HEK293 (cell line): ENCODE measurements around the gene TBC1D22A.

Experiments
- CTCF ChIA-PET: fragments of 350-600 bp; formaldehyde crosslinking; extraction: SDS; loops from one replicate; lab custom pipeline; 2021; ENCODE audit warnings: antibody characterized with exemption; lab: Yijun Ruan, JAX
- POLR2A ChIA-PET: fragments of 300-600 bp; formaldehyde crosslinking; extraction: SDS; loops from one replicate; lab custom pipeline; 2020; ENCODE audit warnings: antibody characterized with exemption, inconsistent platforms; lab: Yijun Ruan, JAX
- H3K27ac ChIP-seq: fragments of 200-500 bp; sonication (Bioruptor generic); 2 replicates; pipeline ENCODE4 v1.5.1; 2014; ENCODE audit warnings: low read depth, low read length, control low read depth, inconsistent platforms; ENCODE audit errors: extremely low read depth
- H3K36me3 ChIP-seq, 2 experiments: fragments of 200-500 bp in 1 of 2; sonication (Bioruptor generic) in 1 of 2; 1 replicate in 1 of 2; 2 replicates in 1 of 2; pipeline ENCODE4 v1.5.1; 2014 to 2017; ENCODE audit warnings: inconsistent platforms in 2 of 2, low read length in 2 of 2; ENCODE audit not compliant: control insufficient read depth in 2 of 2, insufficient read depth in 1 of 2
- H3K4me1 ChIP-seq: fragments of 200-500 bp; sonication (Bioruptor generic); 2 replicates; pipeline ENCODE4 v1.5.1; 2014; ENCODE audit warnings: mild to moderate bottlenecking, low read length, inconsistent platforms; ENCODE audit not compliant: control insufficient read depth, insufficient read depth
- H3K4me3 ChIP-seq: 2 replicates; pipeline ENCODE4 v1.5.1; 2011; ENCODE audit warnings: low read depth, mild to moderate bottlenecking, control low read depth, low read length, moderate library complexity
- H3K9me3 ChIP-seq: fragments of 200-500 bp; sonication (Bioruptor generic); 2 replicates; pipeline ENCODE4 v1.5.1; 2014; ENCODE audit warnings: low read depth, low read length, inconsistent platforms; ENCODE audit not compliant: control insufficient read depth, insufficient read depth
- ATF2 ChIP-seq: fragments of 450-650 bp; formaldehyde crosslinking; IDR thresholded peaks from 2 replicates; pipeline ENCODE4 v1.5.1; 2016; ENCODE audit warnings: missing biosample characterization, missing genetic modification characterization, low read depth
- HOXA7 ChIP-seq: sonication (generic); formaldehyde crosslinking; IDR thresholded peaks from 2 replicates; pipeline ENCODE4 v1.8.1; 2022; ENCODE audit warnings: missing genetic modification reagents, borderline replicate concordance
- ZIC2 ChIP-seq: fragments of 450-650 bp; formaldehyde crosslinking; IDR thresholded peaks from 2 replicates; pipeline ENCODE4 v1.5.1; 2016; ENCODE audit warnings: missing biosample characterization, missing genetic modification characterization
- ZNF114 ChIP-seq: fragments of 450-650 bp; formaldehyde crosslinking; IDR thresholded peaks from 2 replicates; pipeline ENCODE4 v1.5.0; 2017; ENCODE audit warnings: missing biosample characterization, missing genetic modification characterization
- ZNF121 ChIP-seq: fragments of 450-650 bp; formaldehyde crosslinking; IDR thresholded peaks from 2 replicates; pipeline ENCODE4 v1.5.1; 2016; ENCODE audit warnings: missing biosample characterization, missing genetic modification characterization
- ZNF133 ChIP-seq: fragments of 450-650 bp; formaldehyde crosslinking; IDR thresholded peaks from 2 replicates; pipeline ENCODE4 v1.5.1; 2016; ENCODE audit warnings: missing biosample characterization, missing genetic modification characterization
- ZNF37A ChIP-seq: fragments of 450-650 bp; IDR thresholded peaks from 2 replicates; pipeline ENCODE4 v1.5.1; 2018; ENCODE audit warnings: missing biosample characterization, missing genetic modification characterization
- ZNF449 ChIP-seq: fragments of 450-650 bp; formaldehyde crosslinking; IDR thresholded peaks from 2 replicates; pipeline ENCODE4 v1.5.1; 2017; ENCODE audit warnings: missing biosample characterization, mild to moderate bottlenecking, missing genetic modification characterization, moderate library complexity
- TF ChIP-seq, protein P1 (sequence below): fragments of 450-650 bp; formaldehyde crosslinking; IDR thresholded peaks from 2 replicates; pipeline ENCODE4 v1.5.1; 2016; ENCODE audit warnings: missing biosample characterization, missing genetic modification characterization
- TF ChIP-seq, protein P2 (sequence below): fragments of 450-650 bp; formaldehyde crosslinking; IDR thresholded peaks from 2 replicates; pipeline ENCODE4 v1.5.1; 2017; ENCODE audit warnings: missing biosample characterization, missing genetic modification characterization

Gene TBC1D22A

GRCh38 chr22:47107431-47107830 is 345.0 kb downstream of the TBC1D22A start:
- POLR2A ChIA-PET: no interaction called here
- Histone ChIP-seq H3K9me3 (no peaks in the 10 kb centered on the region), H3K27ac (no peak overlapping the region), H3K4me3 (no peak overlapping the region), H3K36me3 (no peaks in the 10 kb centered on the region), H3K4me1 (no peaks in the 10 kb centered on the region)
- no peak for TF ChIP-seq ZNF449
- no peak for TF ChIP-seq ATF2 (tag by site-specific recombination)
- TF ChIP-seq, protein P1, sequence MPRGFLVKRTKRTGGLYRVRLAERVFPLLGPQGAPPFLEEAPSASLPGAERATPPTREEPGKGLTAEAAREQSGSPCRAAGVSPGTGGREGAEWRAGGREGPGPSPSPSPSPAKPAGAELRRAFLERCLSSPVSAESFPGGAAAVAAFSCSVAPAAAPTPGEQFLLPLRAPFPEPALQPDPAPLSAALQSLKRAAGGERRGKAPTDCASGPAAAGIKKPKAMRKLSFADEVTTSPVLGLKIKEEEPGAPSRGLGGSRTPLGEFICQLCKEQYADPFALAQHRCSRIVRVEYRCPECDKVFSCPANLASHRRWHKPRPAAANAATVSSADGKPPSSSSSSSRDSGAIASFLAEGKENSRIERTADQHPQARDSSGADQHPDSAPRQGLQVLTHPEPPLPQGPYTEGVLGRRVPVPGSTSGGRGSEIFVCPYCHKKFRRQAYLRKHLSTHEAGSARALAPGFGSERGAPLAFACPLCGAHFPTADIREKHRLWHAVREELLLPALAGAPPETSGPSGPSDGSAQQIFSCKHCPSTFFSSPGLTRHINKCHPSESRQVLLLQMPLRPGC (tag by site-specific recombination): no peak
- TF ChIP-seq HOXA7 (CRISPR knock-in tag): no peak
- TF ChIP-seq, protein P2, sequence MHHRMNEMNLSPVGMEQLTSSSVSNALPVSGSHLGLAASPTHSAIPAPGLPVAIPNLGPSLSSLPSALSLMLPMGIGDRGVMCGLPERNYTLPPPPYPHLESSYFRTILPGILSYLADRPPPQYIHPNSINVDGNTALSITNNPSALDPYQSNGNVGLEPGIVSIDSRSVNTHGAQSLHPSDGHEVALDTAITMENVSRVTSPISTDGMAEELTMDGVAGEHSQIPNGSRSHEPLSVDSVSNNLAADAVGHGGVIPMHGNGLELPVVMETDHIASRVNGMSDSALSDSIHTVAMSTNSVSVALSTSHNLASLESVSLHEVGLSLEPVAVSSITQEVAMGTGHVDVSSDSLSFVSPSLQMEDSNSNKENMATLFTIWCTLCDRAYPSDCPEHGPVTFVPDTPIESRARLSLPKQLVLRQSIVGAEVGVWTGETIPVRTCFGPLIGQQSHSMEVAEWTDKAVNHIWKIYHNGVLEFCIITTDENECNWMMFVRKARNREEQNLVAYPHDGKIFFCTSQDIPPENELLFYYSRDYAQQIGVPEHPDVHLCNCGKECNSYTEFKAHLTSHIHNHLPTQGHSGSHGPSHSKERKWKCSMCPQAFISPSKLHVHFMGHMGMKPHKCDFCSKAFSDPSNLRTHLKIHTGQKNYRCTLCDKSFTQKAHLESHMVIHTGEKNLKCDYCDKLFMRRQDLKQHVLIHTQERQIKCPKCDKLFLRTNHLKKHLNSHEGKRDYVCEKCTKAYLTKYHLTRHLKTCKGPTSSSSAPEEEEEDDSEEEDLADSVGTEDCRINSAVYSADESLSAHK (tag by site-specific recombination): no peak
- no peak for TF ChIP-seq ZNF114
- CTCF ChIA-PET: no interaction called here

- POLR2A ChIA-PET: no interaction called here
Measured at GRCh38 chr22:47110817-47111443, 348.5 kb downstream of the TBC1D22A start.

GRCh38 chr22:47111626-47112581 is 349.5 kb downstream of the TBC1D22A start:
- POLR2A ChIA-PET: no interaction called here
- no peak overlapping the region for H3K27ac ChIP-seq
- no peaks in the 10 kb centered on the region for H3K4me1 ChIP-seq
- H3K9me3 ChIP-seq: no peaks in the 10 kb centered on the region
- no peaks in the 10 kb centered on the region for H3K36me3 ChIP-seq
- H3K4me3 ChIP-seq: no peak overlapping the region
- CTCF ChIA-PET: no interaction called here
- no peak for TF ChIP-seq ZNF121
- TF ChIP-seq ZIC2 (tag by site-specific recombination): peak; percentile 72

More at GRCh38 chr22:47110817-47111443, 348.5 kb downstream of the TBC1D22A start:
- Histone ChIP-seq H3K36me3 (no peaks in the 10 kb centered on the region), H3K27ac (no peak overlapping the region), H3K4me1 (no peaks in the 10 kb centered on the region), H3K9me3 (no peaks in the 10 kb centered on the region), H3K4me3 (no peak overlapping the region)
- CTCF ChIA-PET: no interaction called here
- TF ChIP-seq ZNF37A (tag by site-specific recombination) (no peak), ZNF133 (tag by site-specific recombination) (no peak)
